Karpas-422 (cell line): ENCODE data around the gene RXYLT1. TPM values are rescaled to one million over a fixed set of nuclear protein-coding genes. Genes with fewer than 3 reads are reported as not detected.

Experiments used
- DNase-seq: peaks from one replicate; pipeline ENCODE4 v3.0.0-alpha.2; 2015
- H2AFZ ChIP-seq: fragments of 200-600 bp; sonication (generic); 2 replicates; pipeline ENCODE4 v1.6.1; 2014; ENCODE audit warnings: antibody characterized with exemption, low read length, mixed read lengths
- H3K27ac ChIP-seq: fragments of 200-600 bp; sonication (generic); 2 replicates; pipeline ENCODE4 v1.5.1; 2014; ENCODE audit warnings: mild to moderate bottlenecking, low read length, moderate library complexity
- H3K27me3 ChIP-seq: fragments of 200-600 bp; sonication (generic); 2 replicates; pipeline ENCODE4 v1.6.1; 2014; ENCODE audit warnings: low read length, mixed read lengths
- H3K36me3 ChIP-seq: fragments of 200-600 bp; sonication (generic); 2 replicates; pipeline ENCODE4 v1.6.1; 2014; ENCODE audit warnings: low read length, mixed read lengths; ENCODE audit not compliant: insufficient read depth
- H3K4me1 ChIP-seq: fragments of 200-600 bp; sonication (generic); 2 replicates; pipeline ENCODE4 v1.6.1; 2014; ENCODE audit warnings: mild to moderate bottlenecking, low read length, mixed read lengths
- H3K4me2 ChIP-seq: fragments of 200-600 bp; sonication (generic); 2 replicates; pipeline ENCODE4 v1.6.1; 2014; ENCODE audit warnings: low read length, low read depth, mild to moderate bottlenecking; ENCODE audit not compliant: poor library complexity, severe bottlenecking
- H3K4me3 ChIP-seq: fragments of 200-600 bp; sonication (generic); 2 replicates; pipeline ENCODE4 v1.5.1; 2014; ENCODE audit warnings: mild to moderate bottlenecking, antibody characterized with exemption, low read length, mixed read lengths
- H3K79me2 ChIP-seq: fragments of 200-600 bp; sonication (generic); 2 replicates; pipeline ENCODE4 v1.6.1; 2014; ENCODE audit warnings: mild to moderate bottlenecking, low read length, mixed read lengths
- H3K9ac ChIP-seq: fragments of 200-600 bp; sonication (generic); 2 replicates; pipeline ENCODE4 v1.6.0; 2014; ENCODE audit warnings: low read length
- H3K9me2 ChIP-seq: fragments of 200-600 bp; sonication (generic), shearing (Covaris generic); replicated peaks from 2 replicates; pipeline ENCODE4 v1.6.0; 2014; ENCODE audit warnings: mild to moderate bottlenecking, low read length, moderate library complexity; ENCODE audit not compliant: insufficient read depth
- H3K9me3 ChIP-seq: fragments of 300-700, 200-600 bp; sonication (generic); 2 replicates; pipeline ENCODE4 v1.6.1; 2014; ENCODE audit warnings: low read length, mixed read lengths
- H4K20me1 ChIP-seq: fragments of 200-600 bp; sonication (generic); 2 replicates; pipeline ENCODE4 v1.6.1; 2014; ENCODE audit warnings: mild to moderate bottlenecking, antibody characterized with exemption, low read length, low read depth; ENCODE audit not compliant: insufficient read depth
- total RNA-seq: library from RNA; depleted of rRNA; stranded (reverse); fragments of >200 nt; shearing (Covaris generic); gene quantifications from 2 replicates; pipeline ENCODE4 v1.2.3, GENCODE V29; 2014; ENCODE audit warnings: low replicate concordance

RXYLT1 gene
- total RNA-seq, 1 experiment from 2014 or later = 31.3 TPM

GRCh38 chr12:63787306-63787705 lies 7.6 kb downstream of the RXYLT1 start:
- no peak for DNase-seq

GRCh38 chr12:63790608-63790945 lies 10.9 kb downstream of the RXYLT1 start:
- H3K27ac ChIP-seq = no peak overlapping the region
- no peaks in the 10 kb centered on the region for H3K79me2 ChIP-seq
- H3K4me2 ChIP-seq = no peak overlapping the region
- H3K4me3 ChIP-seq = no peak overlapping the region
- peaks cover 32% of the 10 kb centered on the region; the same call in 1 of the 2 replicates for H3K36me3 ChIP-seq
- no peak overlapping the region for H2AFZ ChIP-seq
- H3K4me1 ChIP-seq = no peaks in the 10 kb centered on the region
- no peaks in the 10 kb centered on the region for H3K9me3 ChIP-seq
- H3K9ac ChIP-seq = no peak overlapping the region
- no peaks in the 10 kb centered on the region for H3K27me3 ChIP-seq
- H3K9me2 ChIP-seq = no peaks in the 10 kb centered on the region
- no peaks in the 10 kb centered on the region for H4K20me1 ChIP-seq
- no peak for DNase-seq

More at GRCh38 chr12:63787306-63787705, 7.6 kb downstream of the RXYLT1 start:
- no peak overlapping the region for H2AFZ ChIP-seq
- no peaks in the 10 kb centered on the region for H3K4me1 ChIP-seq
- no peak overlapping the region for H3K4me2 ChIP-seq
- no peaks in the 10 kb centered on the region for H3K79me2 ChIP-seq
- no peak overlapping the region for H3K9ac ChIP-seq
- H4K20me1 ChIP-seq = no peaks in the 10 kb centered on the region
- H3K4me3 ChIP-seq = no peak overlapping the region
- H3K27ac ChIP-seq = no peak overlapping the region
- H3K27me3 ChIP-seq = no peaks in the 10 kb centered on the region
- H3K9me3 ChIP-seq = no peaks in the 10 kb centered on the region
- H3K36me3 ChIP-seq = peaks cover 43% of the 10 kb centered on the region; the same call in 1 of the 2 replicates
- H3K9me2 ChIP-seq = no peaks in the 10 kb centered on the region

GRCh38 chr12:63792338-63792737 lies 12.6 kb downstream of the RXYLT1 start:
- Histone ChIP-seq H3K9ac (no peak overlapping the region), H3K4me1 (peaks cover 3% of the 10 kb centered on the region), H3K79me2 (no peaks in the 10 kb centered on the region), H3K27me3 (no peaks in the 10 kb centered on the region), H3K27ac (no peak overlapping the region), H3K36me3 (peaks cover 25% of the 10 kb centered on the region; the same call in 1 of the 2 replicates), H3K4me2 (no peak overlapping the region), H4K20me1 (no peaks in the 10 kb centered on the region), H3K4me3 (no peak overlapping the region), H2AFZ (no peak overlapping the region), H3K9me3 (no peaks in the 10 kb centered on the region), H3K9me2 (no peaks in the 10 kb centered on the region)
- no peak for DNase-seq

- no peak for DNase-seq
- Histone ChIP-seq H3K27me3 (no peaks in the 10 kb centered on the region), H3K4me3 (no peak overlapping the region), H4K20me1 (no peaks in the 10 kb centered on the region), H3K36me3 (peaks cover 9% of the 10 kb centered on the region; the same call in 1 of the 2 replicates), H3K9ac (no peak overlapping the region), H3K4me1 (peaks cover 7% of the 10 kb centered on the region), H3K4me2 (no peak overlapping the region), H3K27ac (no peak overlapping the region), H3K9me3 (no peaks in the 10 kb centered on the region), H3K79me2 (no peaks in the 10 kb centered on the region), H2AFZ (no peak overlapping the region), H3K9me2 (no peaks in the 10 kb centered on the region)
These were observed 15.5 kb downstream of the RXYLT1 start for GRCh38 chr12:63795032-63795687.

GRCh38 chr12:63795944-63796343 lies 16.2 kb downstream of the RXYLT1 start:
- no peaks in the 10 kb centered on the region for H3K27me3 ChIP-seq
- H3K79me2 ChIP-seq = no peaks in the 10 kb centered on the region
- no peak overlapping the region for H3K9ac ChIP-seq
- no peak for DNase-seq
- no peak overlapping the region for H3K4me3 ChIP-seq
- H3K36me3 ChIP-seq = peaks cover 7% of the 10 kb centered on the region; the same call in 1 of the 2 replicates
- no peak overlapping the region for H3K27ac ChIP-seq
- no peaks in the 10 kb centered on the region for H3K9me3 ChIP-seq
- no peaks in the 10 kb centered on the region for H4K20me1 ChIP-seq
- peaks cover 7% of the 10 kb centered on the region for H3K4me1 ChIP-seq
- no peak overlapping the region for H2AFZ ChIP-seq
- H3K9me2 ChIP-seq = no peaks in the 10 kb centered on the region
- no peak overlapping the region for H3K4me2 ChIP-seq

- DNase-seq = peak; percentile 72
- H4K20me1 ChIP-seq = no peaks in the 10 kb centered on the region
- H3K79me2 ChIP-seq = no peaks in the 10 kb centered on the region
- H3K4me3 ChIP-seq = no peak overlapping the region
- no peaks in the 10 kb centered on the region for H3K9me3 ChIP-seq
- no peak overlapping the region for H3K9ac ChIP-seq
- no peaks in the 10 kb centered on the region for H3K9me2 ChIP-seq
- peaks cover 7% of the 10 kb centered on the region for H3K4me1 ChIP-seq
- H3K27ac ChIP-seq = no peak overlapping the region
- no peak overlapping the region for H3K4me2 ChIP-seq
- no peak overlapping the region for H2AFZ ChIP-seq
- H3K36me3 ChIP-seq = peaks cover 3% of the 10 kb centered on the region; the same call in 1 of the 2 replicates
- no peaks in the 10 kb centered on the region for H3K27me3 ChIP-seq
These were observed 22.4 kb downstream of the RXYLT1 start for GRCh38 chr12:63802012-63802608.

GRCh38 chr12:63804746-63805145 lies 25.0 kb downstream of the RXYLT1 start:
- Histone ChIP-seq H3K79me2 (no peaks in the 10 kb centered on the region), H3K9ac (no peak overlapping the region), H2AFZ (no peak overlapping the region), H3K9me3 (no peaks in the 10 kb centered on the region), H4K20me1 (no peaks in the 10 kb centered on the region), H3K4me1 (no peaks in the 10 kb centered on the region), H3K27me3 (no peaks in the 10 kb centered on the region), H3K27ac (no peak overlapping the region), H3K9me2 (no peaks in the 10 kb centered on the region), H3K36me3 (peaks cover 8% of the 10 kb centered on the region), H3K4me3 (no peak overlapping the region), H3K4me2 (no peak overlapping the region)
- DNase-seq = no peak

- Histone ChIP-seq H3K27me3 (no peaks in the 10 kb centered on the region), H3K9me2 (no peaks in the 10 kb centered on the region), H3K9ac (no peak overlapping the region), H3K27ac (no peak overlapping the region), H4K20me1 (no peaks in the 10 kb centered on the region), H3K36me3 (peaks cover 8% of the 10 kb centered on the region), H3K79me2 (no peaks in the 10 kb centered on the region), H3K4me1 (no peaks in the 10 kb centered on the region), H3K9me3 (no peaks in the 10 kb centered on the region), H2AFZ (no peak overlapping the region), H3K4me2 (no peak overlapping the region), H3K4me3 (no peak overlapping the region)
- no peak for DNase-seq
These were observed 26.3 kb downstream of the RXYLT1 start for GRCh38 chr12:63805704-63806672.
